GM18951 (cell line): Measurements from ENCODE around the gene TLX3.
"Not testable (repeated sequence)": the region's sequence is repeated elsewhere in the genome, so short reads cannot be mapped to it uniquely, and the experiment has no call there.

Source experiments
- POLR2A ChIP-seq: IDR thresholded peaks from 4 replicates; pipeline ENCODE4 v1.6.1; 2011; ENCODE audit warnings: mild to moderate bottlenecking; ENCODE audit not compliant: insufficient read length, insufficient read depth; ENCODE audit errors: extremely low read depth
- in situ Hi-C: fragments of 300-500 bp; cut with MboI; formaldehyde crosslinking; loops from one replicate; pipeline ENCODE4 v1.12.0; 2022; ENCODE audit warnings: low sequenced_read_pairs, mixed read lengths, inconsistent platforms; ENCODE audit not compliant: unreplicated experiment

TLX3 gene

GRCh38 chr5:171285465-171285864, 23.6 kb upstream of the TLX3 start:
- in situ Hi-C loops, result no loop called here
- no peak for TF ChIP-seq POLR2A

GRCh38 chr5:171288066-171288465, 21.0 kb upstream of the TLX3 start:
- in situ Hi-C loops, result no loop called here
- TF ChIP-seq POLR2A, result no peak

GRCh38 chr5:171291371-171291770, 17.7 kb upstream of the TLX3 start:
- in situ Hi-C loops, result no loop called here
- TF ChIP-seq POLR2A, result no peak

- in situ Hi-C loops, result no loop called here
- no peak for TF ChIP-seq POLR2A
Observed at GRCh38 chr5:171295299-171295698, 13.7 kb upstream of the TLX3 start.

GRCh38 chr5:171295801-171296200, 13.2 kb upstream of the TLX3 start:
- in situ Hi-C loops, result no loop called here
- TF ChIP-seq POLR2A, result no peak

GRCh38 chr5:171297941-171298340, 11.1 kb upstream of the TLX3 start:
- in situ Hi-C loops, result not testable (repeated sequence)

GRCh38 chr5:171299228-171299627, 9.8 kb upstream of the TLX3 start:
- no peak for TF ChIP-seq POLR2A
- in situ Hi-C loops, result no loop called here

- in situ Hi-C loops, result no loop called here
Observed at GRCh38 chr5:171299851-171300250, 9.2 kb upstream of the TLX3 start.

GRCh38 chr5:171300358-171300757, 8.7 kb upstream of the TLX3 start:
- in situ Hi-C loops, result no loop called here
- TF ChIP-seq POLR2A, result no peak

More at GRCh38 chr5:171299851-171300250, 9.2 kb upstream of the TLX3 start:
- no peak for TF ChIP-seq POLR2A

- TF ChIP-seq POLR2A, result no peak
- in situ Hi-C loops, result no loop called here
Observed at GRCh38 chr5:171306166-171306565, 2.9 kb upstream of the TLX3 start.

- no peak for TF ChIP-seq POLR2A
- in situ Hi-C loops, result no loop called here
Observed at GRCh38 chr5:171306781-171307591, 2.1 kb upstream of the TLX3 start.

GRCh38 chr5:171307789-171308452, 1.1 kb upstream of the TLX3 start:
- in situ Hi-C loops, result no loop called here
- no peak for TF ChIP-seq POLR2A

- TF ChIP-seq POLR2A, result no peak
- in situ Hi-C loops, result no loop called here
Observed at GRCh38 chr5:171309276-171310211, 496 bp downstream of the TLX3 start.
